HG02840 (cell line): ENCODE data around the gene CHTF18.
"Not testable (repeated sequence)": the region's sequence is repeated elsewhere in the genome, so short reads cannot be mapped to it uniquely, and the experiment has no call there.

Experiments
- ATAC-seq: cut with Tn5 transposase; IDR thresholded peaks from one replicate; pipeline ENCODE4 v1.9.1; 2021; ENCODE audit warnings: mild to moderate bottlenecking, moderate library complexity, moderate number of reproducible peaks; ENCODE audit not compliant: unreplicated experiment, low FRiP score

Gene CHTF18

GRCh38 chr16:772959-773358 is 15.5 kb upstream of the CHTF18 start:
- ATAC-seq = no peak

- no peak for ATAC-seq
These were observed 14.1 kb upstream of the CHTF18 start for GRCh38 chr16:774086-775001.

- ATAC-seq = no peak
These were observed 13.1 kb upstream of the CHTF18 start for GRCh38 chr16:775236-775796.

- ATAC-seq = not testable (repeated sequence)
These were observed 12.1 kb upstream of the CHTF18 start for GRCh38 chr16:776298-776697.

- ATAC-seq = no peak
These were observed 11.6 kb upstream of the CHTF18 start for GRCh38 chr16:776824-777223.

DNA sequence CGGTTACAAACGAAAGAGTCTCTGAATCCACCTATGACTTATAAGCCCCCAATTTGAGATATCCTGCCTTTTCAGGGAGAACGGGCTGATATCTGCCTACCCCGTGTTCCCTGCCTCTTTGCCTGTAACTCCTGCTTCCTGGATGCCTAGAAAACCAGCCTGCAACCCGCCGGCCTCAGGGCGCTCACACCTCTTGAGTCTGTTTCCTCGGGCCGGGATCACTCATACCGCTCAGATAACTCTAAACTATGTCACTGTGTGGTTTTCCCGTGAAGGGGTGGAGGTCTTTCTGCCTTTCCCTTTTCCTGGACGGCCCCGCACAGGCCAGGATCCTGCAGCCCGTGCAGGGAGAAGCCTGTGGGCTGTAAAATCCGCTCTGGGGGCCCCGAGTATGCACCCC is 10.6 kb upstream of the CHTF18 start:
- no peak for ATAC-seq

DNA sequence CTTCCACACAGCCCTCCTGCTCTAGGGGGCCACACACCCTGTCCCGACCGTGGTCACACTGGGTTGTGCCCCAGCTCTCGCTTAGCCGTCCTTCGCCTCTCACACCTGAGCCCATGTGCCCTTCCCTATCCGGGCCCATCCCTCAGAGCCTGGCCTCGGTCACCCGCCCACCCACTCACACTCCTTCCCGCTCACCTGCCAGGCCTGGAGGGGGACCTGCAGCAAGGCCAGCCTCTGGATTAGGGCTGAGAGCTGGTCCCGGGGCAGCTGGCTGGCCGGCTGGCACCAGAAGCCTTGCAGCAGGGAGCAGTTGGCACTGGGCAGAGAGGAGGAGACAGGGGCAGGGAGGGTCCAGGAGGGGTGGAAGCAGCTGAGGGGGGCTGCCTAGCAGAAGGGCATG is 10.0 kb upstream of the CHTF18 start:
- ATAC-seq = no peak

- no peak for ATAC-seq
These were observed 9.4 kb upstream of the CHTF18 start for GRCh38 chr16:778909-779527.

DNA sequence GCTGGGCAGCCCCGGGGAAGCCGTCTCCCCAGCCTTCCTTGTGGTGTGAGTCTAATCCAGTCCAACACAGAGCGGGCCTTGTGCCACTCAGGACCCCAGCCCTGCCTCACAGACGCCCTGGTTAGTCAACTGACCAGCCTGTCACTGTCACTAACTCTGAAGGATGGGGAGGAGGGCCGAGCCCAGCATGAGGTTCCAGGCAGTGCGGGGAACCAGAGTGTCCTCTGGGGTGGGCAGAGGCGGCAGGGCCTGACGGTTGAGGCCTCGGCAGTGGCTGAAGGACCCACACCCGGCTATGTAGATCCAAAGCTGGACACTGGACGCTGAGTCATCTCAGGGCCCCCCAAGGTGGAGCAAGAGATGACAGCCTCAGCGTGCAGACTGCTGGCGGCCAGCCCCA is 8.9 kb upstream of the CHTF18 start:
- ATAC-seq = no peak

DNA sequence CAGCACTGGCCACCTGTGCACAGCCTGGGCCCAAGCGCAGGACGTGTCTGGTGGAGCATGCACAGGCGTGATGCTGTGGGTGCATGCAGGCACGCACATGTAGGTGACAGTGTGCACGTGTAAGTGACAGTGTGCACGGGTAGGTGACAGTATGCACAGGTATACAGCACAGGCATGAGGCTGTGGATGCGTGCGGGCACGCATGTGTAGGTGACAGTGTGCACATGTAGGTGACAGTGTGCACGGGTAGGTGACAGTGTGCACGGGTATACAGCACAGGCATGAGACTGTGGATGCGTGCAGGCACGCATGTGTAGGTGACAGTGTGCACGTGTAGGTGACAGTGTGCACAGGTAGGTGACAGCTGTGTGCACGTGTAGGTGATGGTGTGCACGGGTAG is 8.1 kb upstream of the CHTF18 start:
- ATAC-seq = no peak

DNA sequence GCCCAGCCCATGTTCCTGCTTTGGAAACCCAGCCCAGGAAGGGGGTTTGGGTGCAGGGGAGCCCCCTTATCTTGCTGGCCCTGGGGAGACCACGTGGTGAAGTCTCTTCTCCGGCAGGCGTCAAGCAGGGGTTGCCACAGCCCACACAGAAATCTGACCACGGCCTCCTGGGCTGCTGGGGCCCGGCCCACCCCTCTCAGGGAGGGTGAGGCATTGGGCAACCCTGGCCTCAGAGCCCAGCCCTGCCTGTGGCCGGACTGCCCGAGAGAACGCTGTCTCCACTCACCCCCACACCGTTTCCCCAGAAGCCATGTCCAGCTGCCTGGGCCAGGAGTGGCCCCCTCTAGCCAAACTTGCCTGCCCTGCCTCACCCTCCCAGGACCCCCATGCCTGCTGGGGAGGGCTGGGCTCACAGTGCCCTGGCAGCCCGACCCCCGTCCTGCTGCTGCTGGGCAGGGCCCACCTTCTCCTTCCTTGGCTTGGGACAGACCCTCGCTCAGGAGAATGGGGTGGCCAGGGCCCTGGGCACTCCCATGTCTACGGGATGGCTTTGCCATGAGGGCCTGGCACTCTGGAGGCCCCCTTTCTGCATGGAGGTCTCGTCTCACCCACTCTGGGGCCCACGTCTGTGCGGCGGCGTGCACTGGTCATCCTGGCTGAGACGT is 6.9 kb upstream of the CHTF18 start:
- ATAC-seq = no peak

- ATAC-seq = no peak
These were observed 6.2 kb upstream of the CHTF18 start for GRCh38 chr16:782258-782657.

- ATAC-seq = no peak
These were observed 5.5 kb upstream of the CHTF18 start for GRCh38 chr16:782766-783403.

- ATAC-seq = no peak
These were observed 4.8 kb upstream of the CHTF18 start for GRCh38 chr16:783404-784161.

DNA sequence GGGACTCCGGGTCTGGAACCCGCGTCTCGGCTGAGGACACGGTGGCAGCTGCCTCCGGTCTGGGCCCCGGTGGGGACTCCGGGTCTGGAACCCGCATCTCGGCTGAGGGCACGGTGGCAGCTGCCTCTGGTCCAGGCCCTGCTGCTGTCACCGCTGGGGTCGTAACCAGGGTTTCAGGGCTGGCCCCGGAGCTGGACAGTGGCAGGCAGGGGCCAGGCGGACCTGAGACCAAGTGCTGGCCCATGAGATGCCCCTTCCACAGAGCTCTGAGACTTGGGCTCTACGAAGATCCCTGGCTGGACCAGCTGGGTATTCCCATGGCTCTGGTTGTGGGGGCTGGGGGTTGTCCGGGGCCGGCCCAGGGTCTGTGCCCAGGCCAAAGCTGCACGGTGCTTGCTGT is 4.0 kb upstream of the CHTF18 start:
- ATAC-seq = no peak

GRCh38 chr16:785563-786535 is 2.6 kb upstream of the CHTF18 start:
- no peak for ATAC-seq

GRCh38 chr16:787321-787966 is 976 bp upstream of the CHTF18 start:
- ATAC-seq = no peak

DNA sequence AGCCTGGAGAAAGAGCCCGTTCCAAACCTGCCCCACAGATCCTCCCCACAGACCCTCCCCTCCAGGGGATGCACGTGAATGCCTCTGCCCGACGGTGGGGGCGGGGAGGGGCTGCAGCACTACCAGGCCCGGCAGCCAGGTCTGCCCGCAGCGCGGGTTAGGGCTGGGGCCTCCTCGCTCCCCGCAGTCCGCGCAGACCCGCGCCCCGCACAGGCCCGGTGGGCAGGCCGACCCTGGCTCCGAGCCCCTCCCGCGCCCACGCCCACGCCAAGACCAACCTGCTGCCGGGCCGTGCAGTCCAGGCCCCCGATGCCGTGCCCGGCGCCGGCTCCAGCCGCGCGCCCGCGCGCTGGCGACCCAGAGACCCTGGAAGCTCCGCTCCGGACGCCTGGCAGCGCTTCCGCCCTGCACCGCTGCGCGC is 432 bp upstream of the CHTF18 start, which contains the start of gene RPUSD1:
Gene RPUSD1, minus strand, starts transcription at position 404 of the 421 bp plus-strand sequence. CDS start 644 bp downstream, outside the sequence.
- ATAC-seq = peak; percentile 20
